HG02763 (cell line): ENCODE measurements around the gene PLEKHB1.

Source experiments
- ATAC-seq: cut with Tn5 transposase; IDR thresholded peaks from one replicate; pipeline ENCODE4 v1.9.1; 2021; ENCODE audit warnings: mild to moderate bottlenecking, moderate library complexity; ENCODE audit not compliant: unreplicated experiment

The PLEKHB1 gene

DNA sequence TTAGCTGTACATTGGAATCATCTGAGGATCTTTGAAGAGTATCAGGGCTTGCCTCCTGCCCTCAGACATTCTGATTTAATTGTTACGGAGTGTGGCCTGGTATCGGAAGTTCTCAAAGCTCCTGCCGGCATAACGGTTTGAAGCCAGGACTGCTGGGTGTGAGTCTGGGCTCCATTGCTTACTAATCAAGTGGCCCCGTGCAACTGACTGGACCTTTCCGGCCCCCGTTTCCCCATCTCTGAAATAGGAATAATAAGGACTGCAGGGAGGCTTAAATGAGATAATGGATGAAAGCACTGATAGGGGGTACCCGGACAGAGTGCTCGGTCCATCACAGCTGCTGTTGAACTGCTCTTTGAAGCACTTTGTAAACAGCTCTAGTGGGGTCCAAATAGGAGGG lies 1.7 kb downstream of the PLEKHB1 start:
- ATAC-seq, result no peak

GRCh38 chr11:73648571-73649046 lies 2.2 kb downstream of the PLEKHB1 start:
- no peak for ATAC-seq

- no peak for ATAC-seq
Measured at GRCh38 chr11:73649206-73649605, 2.8 kb downstream of the PLEKHB1 start.

GRCh38 chr11:73650400-73650799 lies 4.0 kb downstream of the PLEKHB1 start:
- no peak for ATAC-seq

GRCh38 chr11:73651252-73651651 lies 4.9 kb downstream of the PLEKHB1 start:
- no peak for ATAC-seq

DNA sequence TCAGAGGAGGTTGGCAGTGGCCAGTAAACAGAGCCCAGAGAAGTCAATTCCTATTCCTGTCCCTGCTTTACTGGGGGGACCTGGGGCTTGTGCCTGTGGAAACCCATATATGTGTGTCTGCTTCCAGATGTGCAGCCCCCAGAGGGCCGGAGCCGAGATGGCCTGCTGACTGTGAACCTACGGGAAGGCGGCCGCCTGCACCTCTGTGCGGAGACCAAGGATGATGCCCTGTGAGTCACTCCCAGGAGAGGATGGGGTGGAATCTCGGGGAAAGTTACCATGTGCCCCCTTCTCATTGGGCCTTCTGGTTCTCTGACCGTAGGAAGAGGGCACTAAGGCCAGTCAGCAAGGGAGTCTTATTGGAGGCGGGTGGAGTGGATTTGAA lies 5.3 kb downstream of the PLEKHB1 start:
- ATAC-seq, result no peak

- no peak for ATAC-seq
Measured at GRCh38 chr11:73652046-73652730, 5.8 kb downstream of the PLEKHB1 start.

DNA sequence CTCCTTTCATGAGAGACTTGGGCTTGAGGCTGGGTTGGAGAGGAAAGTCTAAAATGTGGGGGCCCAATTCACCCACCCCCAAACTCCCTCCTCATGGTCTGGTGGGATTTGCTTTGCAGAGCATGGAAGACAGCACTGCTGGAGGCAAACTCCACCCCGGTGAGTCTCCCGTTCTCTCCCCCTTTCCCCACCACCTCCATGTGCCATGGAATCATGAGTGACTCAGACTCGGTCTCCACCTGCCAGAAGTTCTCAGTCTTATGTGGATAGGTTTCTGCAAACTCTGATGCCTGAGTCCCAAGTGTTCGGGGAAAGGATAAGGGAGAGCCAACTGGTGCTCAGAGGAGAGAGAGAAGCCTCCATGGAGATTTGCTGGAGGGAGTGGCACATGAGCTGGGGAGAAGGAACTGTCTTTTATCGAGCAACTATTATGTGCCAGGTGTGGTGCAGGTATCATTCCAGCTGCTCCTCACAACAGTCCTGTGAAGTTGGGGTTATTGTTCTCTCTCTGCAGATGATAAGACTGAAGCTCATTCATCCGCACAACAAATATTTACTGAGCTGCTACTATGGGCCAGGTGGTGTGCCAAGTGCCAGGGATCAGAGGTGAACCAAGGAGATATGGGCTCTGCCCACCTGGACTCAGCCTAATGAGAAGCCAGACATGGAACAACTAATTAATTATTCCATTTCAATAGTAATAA lies 6.6 kb downstream of the PLEKHB1 start:
- ATAC-seq, result no peak

GRCh38 chr11:73653996-73654395 lies 7.6 kb downstream of the PLEKHB1 start:
- no peak for ATAC-seq

DNA sequence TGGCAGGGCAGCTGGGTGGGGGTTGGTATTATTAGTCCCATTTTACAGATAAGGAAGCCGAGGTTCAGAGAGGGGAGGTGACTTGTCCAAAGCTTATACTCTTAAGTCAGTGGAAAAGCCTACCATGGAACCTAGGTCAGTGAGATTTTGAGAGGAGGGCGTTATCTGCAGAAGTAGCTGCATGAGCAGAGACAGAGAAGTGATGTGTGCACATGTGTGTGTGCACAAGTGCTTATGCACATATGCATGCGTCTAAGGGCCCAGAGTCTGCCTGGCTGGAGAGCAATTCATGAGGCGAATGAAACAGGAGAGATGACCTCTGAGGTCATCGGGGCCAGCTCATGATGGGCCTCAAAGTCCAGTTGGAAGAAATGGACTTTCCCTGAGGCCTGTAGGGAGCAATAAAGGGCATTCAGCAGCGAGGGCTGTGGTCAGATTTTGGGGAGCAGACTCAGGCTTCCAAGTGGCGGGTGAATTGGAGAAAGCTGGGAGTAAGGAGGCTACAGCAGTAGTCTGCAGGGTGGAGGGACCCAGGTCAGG lies 8.2 kb downstream of the PLEKHB1 start:
- no peak for ATAC-seq

- ATAC-seq, result no peak
Measured at GRCh38 chr11:73655686-73656085, 9.3 kb downstream of the PLEKHB1 start.

- no peak for ATAC-seq
Measured at GRCh38 chr11:73656985-73657384, 10.6 kb downstream of the PLEKHB1 start.

DNA sequence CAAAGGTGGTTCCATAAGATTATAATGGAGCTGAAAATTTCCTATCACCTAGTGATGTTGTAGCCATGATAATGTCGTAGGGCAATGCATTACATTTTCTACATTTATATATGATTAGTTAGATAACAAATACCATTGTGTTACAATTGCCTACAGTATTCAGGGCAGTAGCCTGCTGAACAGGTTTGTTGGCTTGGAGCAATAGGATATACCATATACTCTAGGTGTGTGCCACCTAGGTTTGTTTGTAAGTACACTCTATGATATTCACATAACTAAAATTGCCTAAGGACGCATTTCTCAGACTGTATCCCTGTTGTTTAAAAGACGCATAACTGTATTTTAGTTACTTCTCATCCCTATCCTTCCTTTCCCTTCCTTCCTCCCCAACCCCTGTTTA lies 13.6 kb downstream of the PLEKHB1 start:
- ATAC-seq, result no peak

GRCh38 chr11:73660497-73661034 lies 14.2 kb downstream of the PLEKHB1 start:
- no peak for ATAC-seq

- ATAC-seq, result no peak
Measured at GRCh38 chr11:73661035-73661628, 14.8 kb downstream of the PLEKHB1 start.

GRCh38 chr11:73662445-73663157 lies 16.2 kb downstream of the PLEKHB1 start:
- no peak for ATAC-seq

DNA sequence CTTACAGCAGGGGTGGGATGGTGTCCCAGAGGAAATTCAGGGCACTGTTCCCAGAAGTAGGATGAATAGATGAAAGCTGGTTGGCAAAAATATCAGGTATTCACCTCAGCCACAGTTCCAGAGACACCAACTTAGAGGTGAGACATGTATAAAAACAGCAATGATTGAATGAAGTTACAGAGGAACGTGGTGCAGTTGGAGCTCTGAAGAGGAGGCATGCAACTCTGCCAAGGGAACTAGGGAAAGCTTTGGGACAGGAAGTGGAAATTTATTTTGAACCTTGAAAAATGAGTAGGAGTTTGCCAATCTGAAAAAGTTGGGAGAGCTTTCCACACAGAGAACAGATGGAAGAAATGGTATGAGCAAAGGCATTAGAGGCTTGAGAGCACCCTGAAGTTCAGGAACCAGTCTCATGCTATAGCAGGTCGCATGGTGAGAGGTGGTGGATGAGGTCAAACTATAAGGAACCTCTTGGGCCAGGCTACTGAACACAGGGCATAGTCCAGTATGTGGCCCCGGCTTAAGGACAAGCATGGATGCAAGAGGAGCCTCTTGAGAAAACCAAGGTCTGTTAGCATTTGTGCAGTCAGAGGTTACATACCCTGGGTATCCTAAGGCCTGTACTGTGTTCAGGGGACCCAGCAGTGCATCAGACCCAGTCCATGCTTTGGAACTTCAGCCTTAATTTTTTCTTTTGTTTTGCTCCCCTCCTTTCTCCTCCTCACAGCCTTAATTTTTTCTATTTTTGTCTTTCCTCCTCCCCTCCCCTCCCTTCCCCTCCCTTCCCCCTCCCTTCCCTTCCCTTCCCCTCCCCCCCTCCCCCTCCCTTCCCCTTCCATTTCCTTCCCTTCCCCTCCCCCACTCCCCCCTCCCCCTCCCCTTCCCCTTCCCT lies 17.5 kb downstream of the PLEKHB1 start:
- no peak for ATAC-seq

- ATAC-seq, result no peak
Measured at GRCh38 chr11:73664877-73665276, 18.5 kb downstream of the PLEKHB1 start.

- ATAC-seq, result no peak
Measured at GRCh38 chr11:73667891-73668290, 21.5 kb downstream of the PLEKHB1 start.

- no peak for ATAC-seq
Measured at GRCh38 chr11:73670808-73671207, 24.4 kb downstream of the PLEKHB1 start.
